ENCODE measurements around the gene MX1.
A peak's percentile ranks its signal among the peaks of the same experiment; 100 is the strongest.
"Not testable (repeated sequence)": the region's sequence is repeated elsewhere in the genome, so short reads cannot be mapped to it uniquely, and the experiment has no call there.

MX1 gene

GRCh38 chr21:41410361-41410760, 15.7 kb upstream of the MX1 start:
- DNase-seq = no peak

GRCh38 chr21:41410767-41411448, 15.1 kb upstream of the MX1 start:
- DNase-seq = no peak

GRCh38 chr21:41411449-41412089, 14.5 kb upstream of the MX1 start:
- DNase-seq = no peak

- DNase-seq = not testable (repeated sequence)
Measured at GRCh38 chr21:41417505-41417904, 8.5 kb upstream of the MX1 start.

- DNase-seq = no peak
Measured at GRCh38 chr21:41418393-41418792, 7.6 kb upstream of the MX1 start.

GRCh38 chr21:41418956-41419680, 6.9 kb upstream of the MX1 start:
- no peak for DNase-seq

GRCh38 chr21:41419921-41420862, 5.8 kb upstream of the MX1 start:
- peak in 5 of 6 experiments; percentile 22 to 53 (median 36) for DNase-seq

- DNase-seq = not testable (repeated sequence)
Measured at GRCh38 chr21:41420998-41421397, 5.0 kb upstream of the MX1 start.

GRCh38 chr21:41422546-41423304, 3.3 kb upstream of the MX1 start:
- no peak for DNase-seq

GRCh38 chr21:41423305-41423636, 2.8 kb upstream of the MX1 start:
- DNase-seq = peak in 1 of 6 experiments; percentile 17

GRCh38 chr21:41425588-41425953, 468 bp upstream of the MX1 start:
- DNase-seq = no peak

- peak in 2 of 6 experiments; percentile 5 to 12 for DNase-seq
Measured at GRCh38 chr21:41426676-41427404, 801 bp downstream of the MX1 start.

GRCh38 chr21:41427556-41427955, 1.5 kb downstream of the MX1 start:
- DNase-seq = no peak

- no peak for DNase-seq
Measured at GRCh38 chr21:41428311-41428710, 2.3 kb downstream of the MX1 start.

GRCh38 chr21:41428847-41429246, 2.8 kb downstream of the MX1 start:
- DNase-seq = no peak

- no peak for DNase-seq
Measured at GRCh38 chr21:41429305-41429704, 3.3 kb downstream of the MX1 start.

- DNase-seq = no peak
Measured at GRCh38 chr21:41429925-41430491, 4.0 kb downstream of the MX1 start.

GRCh38 chr21:41431788-41432548, 5.9 kb downstream of the MX1 start:
- no peak for DNase-seq

GRCh38 chr21:41432562-41433460, 6.8 kb downstream of the MX1 start:
- DNase-seq = no peak

Measured in stimulated activated naive CD4-positive, alpha-beta T cell (primary cell).